ENCODE measurements around the gene BOLA3. TPM values are rescaled to one million over a fixed set of nuclear protein-coding genes. Genes with fewer than 3 reads are reported as not detected.

BOLA3 gene
- total RNA-seq, 1 donor from 2014 or later, result 27.4 TPM

- Mint-ChIP-seq H3K9me3 (ENCODE audit: low read depth) (no peaks in the 10 kb centered on the region), H3K4me1 (ENCODE audit: low read depth) (peaks cover 12% of the 10 kb centered on the region), H3K36me3 (ENCODE audit: low read depth) (peaks cover 26% of the 10 kb centered on the region), H3K27me3 (ENCODE audit: low read depth) (no peaks in the 10 kb centered on the region), H3K27ac (ENCODE audit: unreplicated experiment) (no peak overlapping the region), H3K4me3 (ENCODE audit: unreplicated experiment) (no peak overlapping the region)
- TF ChIP-seq CTCF (IDR thresholded peaks at IDR 0.05), result no peak
- no peak for DNase-seq (ENCODE audit: low spot score)
Observed at GRCh38 chr2:74096052-74096451, 51.7 kb downstream of the BOLA3 start.

- no peak overlapping the region for H3K27ac Mint-ChIP-seq (ENCODE audit: unreplicated experiment)
- no peaks in the 10 kb centered on the region for H3K27me3 Mint-ChIP-seq (ENCODE audit: low read depth)
- H3K4me1 Mint-ChIP-seq (ENCODE audit: low read depth), result peaks cover 12% of the 10 kb centered on the region
- DNase-seq (ENCODE audit: low spot score), result no peak
- peaks cover 26% of the 10 kb centered on the region for H3K36me3 Mint-ChIP-seq (ENCODE audit: low read depth)
- H3K4me3 Mint-ChIP-seq (ENCODE audit: unreplicated experiment), result no peak overlapping the region
- no peak for TF ChIP-seq CTCF (IDR thresholded peaks at IDR 0.05)
- no peaks in the 10 kb centered on the region for H3K9me3 Mint-ChIP-seq (ENCODE audit: low read depth)
Observed at GRCh38 chr2:74095632-74096031, 52.1 kb downstream of the BOLA3 start.

- Mint-ChIP-seq H3K4me1 (ENCODE audit: low read depth) (peaks cover 17% of the 10 kb centered on the region), H3K9me3 (ENCODE audit: low read depth) (no peaks in the 10 kb centered on the region), H3K27ac (ENCODE audit: unreplicated experiment) (peak overlapping the region; percentile 29), H3K4me3 (ENCODE audit: unreplicated experiment) (no peak overlapping the region), H3K27me3 (ENCODE audit: low read depth) (no peaks in the 10 kb centered on the region), H3K36me3 (ENCODE audit: low read depth) (peaks cover 25% of the 10 kb centered on the region)
- no peak for TF ChIP-seq CTCF (IDR thresholded peaks at IDR 0.05)
- no peak for DNase-seq (ENCODE audit: low spot score)
Observed at GRCh38 chr2:74094291-74094690, 53.4 kb downstream of the BOLA3 start.

GRCh38 chr2:74093840-74094239 lies 53.9 kb downstream of the BOLA3 start:
- no peak for TF ChIP-seq CTCF (IDR thresholded peaks at IDR 0.05)
- Mint-ChIP-seq H3K36me3 (ENCODE audit: low read depth) (peaks cover 24% of the 10 kb centered on the region), H3K4me1 (ENCODE audit: low read depth) (peaks cover 17% of the 10 kb centered on the region), H3K9me3 (ENCODE audit: low read depth) (no peaks in the 10 kb centered on the region), H3K27ac (ENCODE audit: unreplicated experiment) (no peak overlapping the region), H3K4me3 (ENCODE audit: unreplicated experiment) (no peak overlapping the region), H3K27me3 (ENCODE audit: low read depth) (no peaks in the 10 kb centered on the region)
- no peak for DNase-seq (ENCODE audit: low spot score)

GRCh38 chr2:74093426-74093825 lies 54.3 kb downstream of the BOLA3 start:
- DNase-seq (ENCODE audit: low spot score), result no peak
- H3K27me3 Mint-ChIP-seq (ENCODE audit: low read depth), result no peaks in the 10 kb centered on the region
- TF ChIP-seq CTCF (IDR thresholded peaks at IDR 0.05), result no peak
- no peaks in the 10 kb centered on the region for H3K9me3 Mint-ChIP-seq (ENCODE audit: low read depth)
- peaks cover 17% of the 10 kb centered on the region for H3K4me1 Mint-ChIP-seq (ENCODE audit: low read depth)
- H3K36me3 Mint-ChIP-seq (ENCODE audit: low read depth), result peaks cover 24% of the 10 kb centered on the region
- H3K4me3 Mint-ChIP-seq (ENCODE audit: unreplicated experiment), result no peak overlapping the region
- no peak overlapping the region for H3K27ac Mint-ChIP-seq (ENCODE audit: unreplicated experiment)
